ENCODE data around the gene HCN2. TPM values are rescaled to one million over a fixed set of nuclear protein-coding genes. Genes with fewer than 3 reads are reported as not detected.

Gene HCN2
- total RNA-seq, 2 experiments from 2014 or later = 0.06 to 1.0 TPM

GRCh38 chr19:541699-542098, 48.0 kb upstream of the HCN2 start:
- TF ChIP-seq CTCF (conservative IDR thresholded peaks at IDR 0.05; ENCODE audit: low read length) (no peak), EZH2phosphoT487 (IDR thresholded peaks at IDR 0.05; ENCODE audit: borderline replicate concordance, low read depth, low read length) (no peak)
- Histone ChIP-seq H3K79me2 (ENCODE audit: insufficient read depth, low read depth, low read length) (no peaks in the 10 kb centered on the region), H3K27ac (ENCODE audit: low read depth, low read length, poor library complexity, severe bottlenecking) (no peak overlapping the region), H3K4me1 (ENCODE audit: insufficient read depth, low read length, poor library complexity, severe bottlenecking) (no peaks in the 10 kb centered on the region), H3K4me3 (ENCODE audit: low read depth, low read length, poor library complexity, severe bottlenecking) (no peak overlapping the region), H3K36me3 (ENCODE audit: insufficient read depth, low read length) (peaks cover 9% of the 10 kb centered on the region), H3K9me3 (ENCODE audit: low read length) (no peaks in the 10 kb centered on the region), H2AFZ (ENCODE audit: low read length) (no peak overlapping the region), H3K9me2 (ENCODE audit: insufficient read depth, low read length) (no peaks in the 10 kb centered on the region), H3K4me2 (ENCODE audit: low read length) (no peak overlapping the region), H4K20me1 (ENCODE audit: insufficient read depth, low read length) (no peaks in the 10 kb centered on the region)
- no TSS peak for BruUV-seq (replicated peaks)
- ChIA-PET POLR2A (no interaction called here), CTCF (ENCODE audit: unreplicated experiment) (no interaction called here)
- DNase-seq (ENCODE audit: low spot score) = no peak
- intact Hi-C loops (cut with micrococcal nuclease; ENCODE audit: unreplicated experiment) = no loop called here

- ChIA-PET POLR2A (no interaction called here), CTCF (ENCODE audit: unreplicated experiment) (interaction anchor here (0.7 kb wide), 1 partner anchor 32 kb away, joined by 3 read pairs; no protein-coding TSS in a partner anchor)
- Histone ChIP-seq H3K36me3 (ENCODE audit: insufficient read depth, low read length) (peaks cover 4% of the 10 kb centered on the region; the same call in 1 of the 2 replicates), H2AFZ (ENCODE audit: low read length) (no peak overlapping the region), H3K4me1 (ENCODE audit: insufficient read depth, low read length, poor library complexity, severe bottlenecking) (no peaks in the 10 kb centered on the region), H3K9me2 (ENCODE audit: insufficient read depth, low read length) (no peaks in the 10 kb centered on the region), H3K79me2 (ENCODE audit: insufficient read depth, low read depth, low read length) (no peaks in the 10 kb centered on the region), H3K4me2 (ENCODE audit: low read length) (no peak overlapping the region), H3K9me3 (ENCODE audit: low read length) (no peaks in the 10 kb centered on the region), H3K27ac (ENCODE audit: low read depth, low read length, poor library complexity, severe bottlenecking) (no peak overlapping the region), H4K20me1 (ENCODE audit: insufficient read depth, low read length) (no peaks in the 10 kb centered on the region), H3K4me3 (ENCODE audit: low read depth, low read length, poor library complexity, severe bottlenecking) (no peak overlapping the region)
- DNase-seq (ENCODE audit: low spot score) = no peak
- intact Hi-C loops (cut with micrococcal nuclease; ENCODE audit: unreplicated experiment) = no loop called here
- BruUV-seq (replicated peaks) = no TSS peak
- no peak for TF ChIP-seq CTCF (conservative IDR thresholded peaks at IDR 0.05; ENCODE audit: low read length)
- no peak for TF ChIP-seq EZH2phosphoT487 (IDR thresholded peaks at IDR 0.05; ENCODE audit: borderline replicate concordance, low read depth, low read length)
Measured at GRCh38 chr19:542173-542866, 47.4 kb upstream of the HCN2 start.

GRCh38 chr19:543910-544608, 45.6 kb upstream of the HCN2 start, which contains the start of gene GZMM:
TSS of gene GZMM (plus strand) at chr19:544053. CDS start at chr19:544072, 19 bp downstream.
- no peaks in the 10 kb centered on the region for H3K36me3 ChIP-seq (ENCODE audit: insufficient read depth, low read length)
- no peak within 1 kb of the TSS for H2AFZ ChIP-seq (ENCODE audit: low read length)
- DNase-seq (ENCODE audit: low spot score) = no peak
- ChIA-PET POLR2A (interaction anchor here (0.7 kb wide), 1 partner anchor 60 kb away, joined by 5 read pairs; no protein-coding TSS in a partner anchor), CTCF (ENCODE audit: unreplicated experiment) (no interaction called here)
- H4K20me1 ChIP-seq (ENCODE audit: insufficient read depth, low read length) = no peaks in the 10 kb centered on the region
- no peak within 1 kb of the TSS for H3K4me2 ChIP-seq (ENCODE audit: low read length)
- H3K27ac ChIP-seq (ENCODE audit: low read depth, low read length, poor library complexity, severe bottlenecking) = no peak within 1 kb of the TSS
- TF ChIP-seq EZH2phosphoT487 (IDR thresholded peaks at IDR 0.05; ENCODE audit: borderline replicate concordance, low read depth, low read length) (no peak), CTCF (conservative IDR thresholded peaks at IDR 0.05; ENCODE audit: low read length) (no peak)
- no peak within 1 kb of the TSS for H3K4me3 ChIP-seq (ENCODE audit: low read depth, low read length, poor library complexity, severe bottlenecking)
- H3K79me2 ChIP-seq (ENCODE audit: insufficient read depth, low read depth, low read length) = no peaks in the 10 kb centered on the region
- BruUV-seq (replicated peaks) = no TSS peak
- H3K9me3 ChIP-seq (ENCODE audit: low read length) = no peaks in the 10 kb centered on the region
- intact Hi-C loops (cut with micrococcal nuclease; ENCODE audit: unreplicated experiment) = no loop called here
- H3K4me1 ChIP-seq (ENCODE audit: insufficient read depth, low read length, poor library complexity, severe bottlenecking) = no peaks in the 10 kb centered on the region
- H3K9me2 ChIP-seq (ENCODE audit: insufficient read depth, low read length) = no peaks in the 10 kb centered on the region

Measured in OCI-LY7 (cell line).